Measurements from ENCODE around the gene TMEM119.
A peak's percentile ranks its signal among the peaks of the same experiment; 100 is the strongest.
"Not testable (repeated sequence)": the region's sequence is repeated elsewhere in the genome, so short reads cannot be mapped to it uniquely, and the experiment has no call there.

TMEM119 gene

GRCh38 chr12:108563136-108563803, 34.6 kb downstream of the TMEM119 start:
- ATAC-seq, result peak; percentile 72
- peaks cover 48% of the 10 kb centered on the region for H3K4me1 Mint-ChIP-seq

GRCh38 chr12:108562348-108563135, 35.3 kb downstream of the TMEM119 start, which contains the start of gene ISCU:
Gene ISCU (plus strand): TSS chr12:108562596. CDS start chr12:108562623, 27 bp downstream.
- Mint-ChIP-seq H3K27me3 (no peaks in the 10 kb centered on the region), H3K4me1 (peaks cover 48% of the 10 kb centered on the region), H3K9me3 (no peaks in the 10 kb centered on the region), H3K27ac (peak within 1 kb of the TSS; percentile 100), H3K4me3 (peak within 1 kb of the TSS; percentile 99 to 100)
- DNase-seq (peak; percentile 99), ATAC-seq (peak; percentile 66)

More at GRCh38 chr12:108563136-108563803, 34.6 kb downstream of the TMEM119 start:
- Mint-ChIP-seq H3K4me3 (peak overlapping the region; percentile 99 to 100), H3K27ac (peak overlapping the region; percentile 96 to 97), H3K27me3 (no peaks in the 10 kb centered on the region), H3K9me3 (no peaks in the 10 kb centered on the region)
- peak; percentile 82 to 91 for DNase-seq

- no peak for DNase-seq
- peak; percentile 0 for ATAC-seq
- H3K27me3 Mint-ChIP-seq, result no peaks in the 10 kb centered on the region
- H3K4me3 Mint-ChIP-seq, result peak overlapping the region; percentile 99 to 100
- H3K9me3 Mint-ChIP-seq, result no peaks in the 10 kb centered on the region
- H3K27ac Mint-ChIP-seq, result peak overlapping the region; percentile 100
- H3K4me1 Mint-ChIP-seq, result peaks cover 47% of the 10 kb centered on the region
Measured at GRCh38 chr12:108561852-108562347, 36.0 kb downstream of the TMEM119 start.

- peaks cover 47% of the 10 kb centered on the region for H3K4me1 Mint-ChIP-seq
- no peaks in the 10 kb centered on the region for H3K27me3 Mint-ChIP-seq
- ATAC-seq (peak; percentile 62), DNase-seq (peak; percentile 84 to 89)
- peak within 1 kb of the TSS; percentile 99 to 100 for H3K4me3 Mint-ChIP-seq
- peak within 1 kb of the TSS; percentile 100 for H3K27ac Mint-ChIP-seq
- H3K9me3 Mint-ChIP-seq, result no peaks in the 10 kb centered on the region
Measured at GRCh38 chr12:108560752-108561719, 36.8 kb downstream of the TMEM119 start, which contains the start of gene SART3. Gene SART3 (minus strand): TSS chr12:108561173. CDS start chr12:108561154, 19 bp downstream.

- ATAC-seq (no peak), DNase-seq (no peak)
- H3K27me3 Mint-ChIP-seq, result no peaks in the 10 kb centered on the region
- peaks cover 47% of the 10 kb centered on the region for H3K4me1 Mint-ChIP-seq
- H3K27ac Mint-ChIP-seq, result peak overlapping the region; percentile 100
- no peaks in the 10 kb centered on the region for H3K9me3 Mint-ChIP-seq
- H3K4me3 Mint-ChIP-seq, result peak overlapping the region; percentile 99 to 100
Measured at GRCh38 chr12:108560321-108560721, 37.6 kb downstream of the TMEM119 start.

GRCh38 chr12:108559748-108560147, 38.1 kb downstream of the TMEM119 start:
- peak overlapping the region; percentile 99 to 100 for H3K4me3 Mint-ChIP-seq
- no peak for ATAC-seq
- no peaks in the 10 kb centered on the region for H3K27me3 Mint-ChIP-seq
- peak in 1 of 2 donors; percentile 20 for DNase-seq
- peak overlapping the region; percentile 100 for H3K27ac Mint-ChIP-seq
- peaks cover 52% of the 10 kb centered on the region for H3K4me1 Mint-ChIP-seq
- H3K9me3 Mint-ChIP-seq, result no peaks in the 10 kb centered on the region

- H3K27ac Mint-ChIP-seq, result peak overlapping the region; percentile 100
- ATAC-seq, result no peak
Measured at GRCh38 chr12:108559007-108559655, 38.8 kb downstream of the TMEM119 start.

GRCh38 chr12:108555383-108555782, 42.5 kb downstream of the TMEM119 start:
- not testable (repeated sequence) for H3K9me3 Mint-ChIP-seq, ATAC-seq, DNase-seq, H3K27me3 Mint-ChIP-seq, H3K27ac Mint-ChIP-seq
- Mint-ChIP-seq H3K4me3 (peak overlapping the region in 1 of 2 donors; percentile 36), H3K4me1 (peaks cover 93% of the 10 kb centered on the region)

More at GRCh38 chr12:108559007-108559655, 38.8 kb downstream of the TMEM119 start:
- Mint-ChIP-seq H3K4me1 (peaks cover 56% of the 10 kb centered on the region), H3K4me3 (peak overlapping the region; percentile 99 to 100), H3K27me3 (no peaks in the 10 kb centered on the region), H3K9me3 (no peaks in the 10 kb centered on the region)
- no peak for DNase-seq

GRCh38 chr12:108553799-108554198, 44.1 kb downstream of the TMEM119 start:
- no peak overlapping the region for H3K4me3 Mint-ChIP-seq
- no peak overlapping the region for H3K27ac Mint-ChIP-seq
- no peak for ATAC-seq
- no peaks in the 10 kb centered on the region for H3K27me3 Mint-ChIP-seq
- DNase-seq, result no peak
- peaks cover 84% of the 10 kb centered on the region for H3K4me1 Mint-ChIP-seq
- H3K9me3 Mint-ChIP-seq, result no peaks in the 10 kb centered on the region

GRCh38 chr12:108551535-108551934, 46.3 kb downstream of the TMEM119 start:
- Mint-ChIP-seq H3K27ac (peak overlapping the region in 1 of 2 donors; percentile 21), H3K27me3 (no peaks in the 10 kb centered on the region), H3K4me3 (peak overlapping the region; percentile 9 to 76), H3K4me1 (peaks cover 67% of the 10 kb centered on the region), H3K9me3 (no peaks in the 10 kb centered on the region)
- no peak for DNase-seq
- ATAC-seq, result no peak

- Mint-ChIP-seq H3K27ac (no peak overlapping the region), H3K9me3 (no peaks in the 10 kb centered on the region), H3K27me3 (no peaks in the 10 kb centered on the region), H3K4me3 (no peak overlapping the region), H3K4me1 (peaks cover 45% of the 10 kb centered on the region)
- DNase-seq (no peak), ATAC-seq (no peak)
Measured at GRCh38 chr12:108548954-108549521, 48.8 kb downstream of the TMEM119 start.

- H3K27ac Mint-ChIP-seq, result no peak overlapping the region
- H3K4me3 Mint-ChIP-seq, result no peak overlapping the region
- no peaks in the 10 kb centered on the region for H3K9me3 Mint-ChIP-seq
- peaks cover 31% of the 10 kb centered on the region for H3K4me1 Mint-ChIP-seq
- ATAC-seq (no peak), DNase-seq (no peak)
- no peaks in the 10 kb centered on the region for H3K27me3 Mint-ChIP-seq
Measured at GRCh38 chr12:108547686-108548085, 50.2 kb downstream of the TMEM119 start.

- H3K27ac Mint-ChIP-seq, result no peak overlapping the region
- ATAC-seq (no peak), DNase-seq (no peak)
Measured at GRCh38 chr12:108543652-108544051, 54.2 kb downstream of the TMEM119 start.

GRCh38 chr12:108542320-108542719, 55.6 kb downstream of the TMEM119 start:
- peak overlapping the region in 1 of 2 donors; percentile 69 for H3K27ac Mint-ChIP-seq

More at GRCh38 chr12:108543652-108544051, 54.2 kb downstream of the TMEM119 start:
- Mint-ChIP-seq H3K27me3 (no peaks in the 10 kb centered on the region), H3K4me3 (no peak overlapping the region), H3K4me1 (peaks cover 24% of the 10 kb centered on the region), H3K9me3 (no peaks in the 10 kb centered on the region)

More at GRCh38 chr12:108542320-108542719, 55.6 kb downstream of the TMEM119 start:
- peaks cover 20% of the 10 kb centered on the region for H3K4me1 Mint-ChIP-seq
- H3K27me3 Mint-ChIP-seq, result no peaks in the 10 kb centered on the region
- H3K9me3 Mint-ChIP-seq, result no peaks in the 10 kb centered on the region
- DNase-seq (no peak), ATAC-seq (no peak)
- H3K4me3 Mint-ChIP-seq, result no peak overlapping the region
